Measurements from ENCODE around the gene HOXA7. TPM values are rescaled to one million over a fixed set of nuclear protein-coding genes. Genes with fewer than 3 reads are reported as not detected.

Gene HOXA7
- total and polyA plus RNA-seq, 2 donors (not counting 3 experiments of a cell fraction or from before 2014, with no cell fraction given): 18.1 to 18.5 TPM

GRCh38 chr7:27189997-27190748, 33.7 kb upstream of the HOXA7 start:
- ChIA-PET CTCF (interaction anchor here (0.9 to 5.0 kb wide), 4 partner anchors 10 to 904 kb away, joined by 3 to 42 read pairs (median 4); partner anchors contain the start of gene HOXA13), POLR2A (no interaction called here)
- Histone ChIP-seq H3K4me2 (ENCODE audit: insufficient read depth, low read length) (no peak overlapping the region), H3K27me3 (ENCODE audit: control insufficient read depth in 2 of 2, insufficient read depth in 2 of 2, low read length in 2 of 2) (peaks cover 15 to 23% of the 10 kb centered on the region in 2 experiments), H3K36me3 (ENCODE audit: control insufficient read depth in 2 of 2, extremely low read depth in 1 of 2, insufficient read depth in 2 of 2, low read length in 2 of 2) (no peaks in the 10 kb centered on the region), H3K9me1 (replicated peaks; ENCODE audit: control insufficient read depth, extremely low read depth, insufficient read depth, low read length) (no peaks in the 10 kb centered on the region), H4K20me1 (replicated peaks; ENCODE audit: control insufficient read depth, extremely low read depth, insufficient read depth, low read length) (no peaks in the 10 kb centered on the region), H3K27ac (ENCODE audit: insufficient read depth, low read depth, low read length) (no peak overlapping the region), H2AFZ (ENCODE audit: low read depth, low read length) (no peak overlapping the region), H3K4me3 (replicated peaks in 1 of 3; ENCODE audit: insufficient read depth in 1 of 3, low read depth in 1 of 3, low read length in 3 of 3) (no peak overlapping the region), H3K79me2 (ENCODE audit: control insufficient read depth, insufficient read depth, low read length) (peaks cover 26% of the 10 kb centered on the region), H3K4me1 (ENCODE audit: control insufficient read depth, extremely low read depth, insufficient read depth, low read length) (peaks cover 44% of the 10 kb centered on the region), H3K9me3 (replicated peaks; ENCODE audit: control insufficient read depth, insufficient read depth, low read length) (no peaks in the 10 kb centered on the region), H3K9ac (replicated peaks; ENCODE audit: extremely low read depth, insufficient read depth, low read length) (no peak overlapping the region)
- BruUV-seq (replicated peaks): no TSS peak
- dilution Hi-C loops (cut with MboI; ENCODE audit: extremely low pct_ligation_motif_present, low sequenced_read_pairs): no loop called here
- intact Hi-C loops (cut with micrococcal nuclease): loop anchor here (2.0 to 5.0 kb wide), 3 partner anchors 473 to 1333 kb away; partner anchors contain the start of gene HIBADH
- TF ChIP-seq POLR2A (IDR thresholded peaks at IDR 0.05; ENCODE audit: low read depth, low read length) (no peak), POLR2AphosphoS5 (IDR thresholded peaks at IDR 0.05; ENCODE audit: insufficient read depth, low read depth, low read length) (no peak), JUN (IDR thresholded peaks at IDR 0.05; ENCODE audit: borderline replicate concordance, insufficient read depth, insufficient read length, low read depth) (no peak), EZH2 (IDR thresholded peaks at IDR 0.05; ENCODE audit: borderline replicate concordance, low read depth, low read length, severe bottlenecking) (no peak), MAX (IDR thresholded peaks at IDR 0.05; ENCODE audit: insufficient read depth, insufficient read length) (no peak), CTCF (IDR thresholded peaks at IDR 0.05; ENCODE audit: extremely low read depth in 1 of 2, insufficient read depth in 1 of 2, low read depth in 1 of 2, low read length in 2 of 2) (no peak), MYC (IDR thresholded peaks at IDR 0.05; ENCODE audit: low read depth, low read length) (no peak), GATA2 (IDR thresholded peaks at IDR 0.05; ENCODE audit: insufficient read depth, insufficient read length, low read depth, low read length) (no peak), FOS (IDR thresholded peaks at IDR 0.05; ENCODE audit: borderline replicate concordance, insufficient read depth, low read length) (no peak)
- DNase-seq (ENCODE audit: low read depth, low spot score): no peak
- FAIRE-seq: no peak
